ENCODE results near the gene DGKZ. TPM values are rescaled to one million over a fixed set of nuclear protein-coding genes. Genes with fewer than 3 reads are reported as not detected.

DGKZ gene
- total RNA-seq, 3 donors from 2014 or later, result 42.3 to 46.5 (median 46.2) TPM

- Histone ChIP-seq H3K4me1 (no peaks in the 10 kb centered on the region), H3K9me3 (no peaks in the 10 kb centered on the region), H3K27ac (no peak overlapping the region), H3K4me3 (no peak overlapping the region), H3K27me3 (no peaks in the 10 kb centered on the region), H3K36me3 (no peaks in the 10 kb centered on the region)
- intact Hi-C loops (cut with DNase I; ENCODE audit: low total_unique reads), result no loop called here
- TF ChIP-seq CTCF (IDR thresholded peaks at IDR 0.05) (no peak), POLR2A (IDR thresholded peaks at IDR 0.05) (no peak), POLR2AphosphoS5 (IDR thresholded peaks at IDR 0.05) (no peak)
- no peak for DNase-seq (ENCODE audit: low spot score in 2 of 2)
These were observed 74.1 kb downstream of the DGKZ start for GRCh38 chr11:46421257-46421880.

- intact Hi-C loops (cut with DNase I; ENCODE audit: low total_unique reads), result no loop called here
- Histone ChIP-seq H3K9me3 (no peaks in the 10 kb centered on the region), H3K4me3 (no peak overlapping the region), H3K27ac (no peak overlapping the region), H3K36me3 (no peaks in the 10 kb centered on the region), H3K27me3 (no peaks in the 10 kb centered on the region), H3K4me1 (no peaks in the 10 kb centered on the region)
- TF ChIP-seq POLR2AphosphoS5 (IDR thresholded peaks at IDR 0.05), result no peak
- TF ChIP-seq CTCF (IDR thresholded peaks at IDR 0.05), result no peak
- no peak for TF ChIP-seq POLR2A (IDR thresholded peaks at IDR 0.05)
- DNase-seq (ENCODE audit: low spot score in 2 of 2), result no peak
These were observed 75.3 kb downstream of the DGKZ start for GRCh38 chr11:46422588-46422987.

GRCh38 chr11:46426233-46426991 lies 79.1 kb downstream of the DGKZ start:
- intact Hi-C loops (cut with DNase I; ENCODE audit: low total_unique reads), result no loop called here
- TF ChIP-seq POLR2A (IDR thresholded peaks at IDR 0.05), result no peak
- no peak for TF ChIP-seq POLR2AphosphoS5 (IDR thresholded peaks at IDR 0.05)
- no peak for TF ChIP-seq CTCF (IDR thresholded peaks at IDR 0.05)
- Histone ChIP-seq H3K36me3 (no peaks in the 10 kb centered on the region), H3K27me3 (no peaks in the 10 kb centered on the region), H3K9me3 (no peaks in the 10 kb centered on the region), H3K4me3 (no peak overlapping the region), H3K4me1 (no peaks in the 10 kb centered on the region), H3K27ac (no peak overlapping the region)
- no peak for DNase-seq (ENCODE audit: low spot score in 2 of 2)

GRCh38 chr11:46427364-46427763 lies 80.1 kb downstream of the DGKZ start:
- intact Hi-C loops (cut with DNase I; ENCODE audit: low total_unique reads), result no loop called here
- H3K36me3 ChIP-seq, result no peaks in the 10 kb centered on the region
- H3K4me3 ChIP-seq, result no peak overlapping the region
- H3K27me3 ChIP-seq, result no peaks in the 10 kb centered on the region
- H3K9me3 ChIP-seq, result no peaks in the 10 kb centered on the region
- H3K4me1 ChIP-seq, result no peaks in the 10 kb centered on the region
- no peak for DNase-seq (ENCODE audit: low spot score in 2 of 2)
- no peak overlapping the region for H3K27ac ChIP-seq
- TF ChIP-seq CTCF (IDR thresholded peaks at IDR 0.05) (no peak), POLR2AphosphoS5 (IDR thresholded peaks at IDR 0.05) (no peak), POLR2A (IDR thresholded peaks at IDR 0.05) (no peak)

- no peak for DNase-seq (ENCODE audit: low spot score in 2 of 2)
- no peaks in the 10 kb centered on the region for H3K27me3 ChIP-seq
- intact Hi-C loops (cut with DNase I; ENCODE audit: low total_unique reads), result no loop called here
- no peaks in the 10 kb centered on the region for H3K9me3 ChIP-seq
- H3K36me3 ChIP-seq, result no peaks in the 10 kb centered on the region
- no peak overlapping the region for H3K27ac ChIP-seq
- no peak overlapping the region for H3K4me3 ChIP-seq
- no peak for TF ChIP-seq CTCF (IDR thresholded peaks at IDR 0.05)
- TF ChIP-seq POLR2A (IDR thresholded peaks at IDR 0.05), result no peak
- TF ChIP-seq POLR2AphosphoS5 (IDR thresholded peaks at IDR 0.05), result no peak
- H3K4me1 ChIP-seq, result no peaks in the 10 kb centered on the region
These were observed 82.5 kb downstream of the DGKZ start for GRCh38 chr11:46429717-46430116.
